ENCODE measurements around the gene IGFBPL1.

The IGFBPL1 gene

DNA sequence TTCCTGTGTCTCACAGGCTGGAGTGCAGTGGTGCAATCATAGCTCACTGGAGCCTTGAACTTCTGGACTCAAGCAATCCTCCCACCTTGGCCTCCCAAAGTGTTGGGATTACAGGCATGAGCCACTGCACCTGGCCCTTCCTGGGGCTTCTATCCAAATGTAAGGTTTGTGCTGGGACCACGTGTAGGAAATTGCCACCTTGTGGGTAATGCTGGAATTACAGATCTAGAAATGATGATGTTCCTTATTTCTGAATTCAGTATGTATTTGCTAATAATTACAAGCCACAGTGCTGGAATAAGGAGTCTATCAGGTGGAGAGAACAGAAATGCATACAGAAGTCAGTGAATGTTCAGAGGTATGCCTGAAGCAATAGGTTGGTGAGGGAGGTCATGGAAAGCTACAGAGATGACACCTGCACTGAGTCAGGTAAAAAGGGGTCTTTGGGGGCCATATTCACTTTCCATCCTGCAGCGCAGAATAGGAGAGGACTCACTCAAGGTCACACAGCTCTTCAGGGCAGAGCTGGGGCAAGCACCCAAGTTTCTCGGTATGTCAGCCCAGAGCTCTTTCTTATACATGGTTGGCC, 8.8 kb upstream of the IGFBPL1 start:
- no peak for DNase-seq (ENCODE audit: low read depth, low spot score)

DNA sequence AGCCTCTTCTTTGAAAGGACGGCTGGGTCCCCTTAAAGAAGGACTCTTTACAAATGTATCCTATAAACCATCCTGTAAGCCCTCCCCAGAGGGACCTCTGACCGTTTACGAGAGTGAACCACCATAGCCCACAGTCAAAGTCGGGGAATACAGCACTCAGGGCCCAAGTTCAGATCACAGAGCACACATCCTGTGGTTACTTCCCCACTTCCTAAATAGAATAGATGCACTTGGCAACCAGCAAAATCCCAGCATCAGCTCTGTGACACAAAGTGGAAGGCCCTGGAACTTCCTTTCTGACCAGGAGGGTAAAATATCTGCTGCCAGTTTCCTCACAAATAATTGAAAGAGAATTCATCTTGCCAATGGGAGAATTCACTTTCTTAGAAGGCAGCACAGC, 6.9 kb upstream of the IGFBPL1 start:
- DNase-seq (ENCODE audit: low read depth, low spot score), result no peak

DNA sequence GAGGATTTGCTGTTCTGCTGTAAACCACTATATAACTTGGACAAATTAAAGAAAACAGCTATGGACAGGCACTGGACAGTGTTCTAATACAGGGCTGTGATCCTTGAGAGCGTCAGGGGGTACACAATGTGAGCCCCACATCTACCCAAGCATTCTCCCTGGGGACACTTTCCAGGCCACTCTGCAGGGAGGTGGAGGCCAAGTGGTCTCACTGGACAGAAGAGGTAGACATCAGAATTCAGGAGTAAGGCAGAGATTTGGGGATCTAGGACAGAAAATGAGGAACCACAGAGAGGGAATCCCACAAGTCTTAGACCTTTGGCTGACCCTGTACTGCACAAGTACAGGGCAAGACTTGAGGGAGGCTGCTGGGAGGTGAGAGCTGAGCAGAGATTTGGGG, 3.8 kb upstream of the IGFBPL1 start:
- no peak for DNase-seq (ENCODE audit: low read depth, low spot score)

DNA sequence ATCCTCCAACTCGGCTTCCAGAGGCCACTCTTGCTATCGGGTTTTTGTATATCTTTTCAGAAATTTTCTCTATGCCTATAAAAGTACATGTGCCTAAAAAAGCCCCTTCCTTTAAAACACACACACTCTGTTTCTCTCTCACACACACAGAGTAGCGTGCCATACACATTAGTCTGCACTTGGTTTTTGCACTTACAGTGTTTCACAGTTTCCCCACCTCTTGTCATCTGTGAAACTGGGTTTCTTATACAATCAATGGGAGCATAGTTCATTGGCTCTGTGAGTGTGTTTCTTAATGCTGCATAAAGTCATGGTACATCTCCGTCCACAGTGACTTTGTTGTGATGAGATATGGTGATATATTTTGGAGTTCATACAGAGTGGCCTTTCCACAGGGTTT, 664 bp upstream of the IGFBPL1 start:
- no peak for DNase-seq (ENCODE audit: low read depth, low spot score)

DNA sequence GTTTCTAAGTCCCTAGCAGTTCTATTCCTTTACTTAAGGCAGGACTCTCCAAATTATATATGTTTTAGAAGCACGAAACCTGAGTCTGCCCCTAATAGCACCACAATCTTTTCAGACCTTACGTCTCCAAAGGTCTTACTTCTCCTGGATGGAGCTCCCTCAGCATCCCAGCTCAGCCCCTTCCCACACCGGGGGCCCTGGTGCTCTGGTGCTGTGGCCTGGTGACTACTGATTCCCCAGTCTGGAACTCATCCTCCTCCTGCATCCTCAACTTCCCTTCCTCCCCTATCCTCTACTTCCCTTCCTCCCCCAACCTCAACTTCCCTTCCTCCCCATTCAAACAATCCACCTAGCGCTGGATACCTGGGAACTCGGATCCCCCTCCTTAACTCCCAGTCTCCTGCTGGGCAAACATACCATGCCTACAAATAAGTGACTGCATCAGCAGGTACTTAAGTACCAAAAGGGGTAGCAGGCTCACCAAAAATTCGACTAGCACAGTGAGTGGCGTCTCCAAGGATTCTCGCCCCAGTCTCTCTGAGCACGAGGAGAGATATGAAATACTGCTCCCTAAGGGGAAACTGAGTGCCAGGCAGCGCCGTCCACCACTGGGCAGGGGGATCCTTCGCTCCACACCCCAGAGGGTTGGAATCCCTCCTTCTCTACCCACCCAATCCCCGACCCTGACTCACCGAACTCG, 831 bp downstream of the IGFBPL1 start:
- DNase-seq (ENCODE audit: low read depth, low spot score), result no peak

DNA sequence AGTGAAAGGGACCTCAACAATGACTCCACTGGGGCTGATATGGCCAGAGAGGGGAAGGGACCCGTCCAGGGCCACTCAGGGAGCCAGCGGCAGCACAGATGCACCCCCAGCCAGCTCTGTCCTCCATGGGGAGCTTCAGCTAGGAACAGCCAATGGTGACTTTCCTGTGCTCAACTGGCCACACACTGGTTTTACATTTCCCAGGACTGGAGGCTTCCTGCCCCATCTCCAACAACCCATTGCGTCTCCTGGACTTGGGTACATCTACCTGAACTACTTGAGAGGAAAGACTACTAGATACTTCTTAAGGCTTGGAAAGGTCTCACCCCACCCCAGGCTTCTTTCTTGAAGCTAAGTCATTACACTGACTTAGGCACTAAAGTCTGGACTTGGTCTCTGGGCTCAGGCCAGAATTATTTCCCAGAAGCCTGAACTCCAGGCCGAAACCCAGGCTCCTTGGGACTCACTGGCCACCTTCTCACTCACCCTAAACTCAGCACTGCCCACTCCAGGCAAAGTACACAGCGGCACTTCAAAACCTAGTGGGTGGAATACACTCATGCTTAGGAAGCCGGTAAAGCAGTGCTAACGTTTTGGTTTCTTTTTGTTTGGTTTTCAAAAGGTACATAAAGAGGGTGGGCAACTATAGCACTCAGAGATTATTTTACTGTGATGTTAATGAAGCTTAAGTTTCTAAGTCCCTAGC, 1.5 kb downstream of the IGFBPL1 start:
- no peak for DNase-seq (ENCODE audit: low read depth, low spot score)

DNA sequence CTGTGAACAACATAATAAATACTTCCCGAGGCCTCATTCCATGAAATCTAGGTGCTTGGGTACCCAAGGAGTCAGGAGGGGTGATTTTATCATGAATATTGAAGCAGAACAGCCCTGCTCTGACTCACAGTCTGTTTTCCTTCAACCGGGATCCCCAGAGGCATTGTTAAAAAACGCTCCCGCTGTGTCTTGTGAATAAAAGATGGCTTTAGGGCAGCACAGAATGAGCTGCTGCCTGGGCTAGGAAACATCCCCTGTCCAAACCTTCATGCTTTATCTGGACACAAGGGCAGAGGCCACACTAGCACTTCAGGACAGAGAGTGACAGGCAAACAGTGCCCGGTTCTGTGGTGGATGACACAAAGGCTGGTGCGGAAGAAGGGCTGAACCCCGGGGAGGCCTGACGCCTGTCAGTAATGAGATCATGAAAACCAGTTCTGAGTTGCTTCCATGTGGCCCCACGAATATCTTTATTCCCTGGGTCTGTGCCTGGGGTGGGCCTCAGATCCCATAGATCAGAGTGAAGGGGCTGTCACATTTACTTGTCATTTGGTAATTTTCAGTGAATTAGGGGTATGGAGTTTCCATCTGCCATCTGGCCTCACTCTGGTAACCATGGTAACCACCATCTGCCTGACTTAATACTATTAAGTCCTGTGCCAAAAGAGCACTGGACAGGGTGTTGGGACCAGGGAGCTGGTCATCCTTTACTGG, 2.6 kb downstream of the IGFBPL1 start:
- no peak for DNase-seq (ENCODE audit: low read depth, low spot score)

DNA sequence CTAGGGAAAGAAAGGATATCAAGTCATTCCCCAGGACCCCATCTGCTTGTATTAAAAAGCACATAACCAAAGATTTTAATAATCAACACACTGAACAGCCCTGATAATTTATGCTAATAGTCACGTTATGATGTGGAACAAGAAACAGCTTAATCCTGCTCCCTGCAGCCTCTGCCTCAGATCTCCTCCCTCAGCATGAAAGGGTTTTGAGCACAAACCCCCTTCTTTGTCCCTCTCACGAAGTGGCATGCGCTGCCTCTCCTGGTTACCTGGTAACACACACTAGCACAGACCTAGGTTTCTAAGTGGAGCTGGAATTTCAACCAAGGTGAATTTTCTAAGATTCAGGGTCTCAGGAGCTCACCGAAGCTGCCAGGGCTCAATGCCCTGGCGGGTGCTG, 5.1 kb downstream of the IGFBPL1 start:
- DNase-seq (ENCODE audit: low read depth, low spot score), result no peak

DNA sequence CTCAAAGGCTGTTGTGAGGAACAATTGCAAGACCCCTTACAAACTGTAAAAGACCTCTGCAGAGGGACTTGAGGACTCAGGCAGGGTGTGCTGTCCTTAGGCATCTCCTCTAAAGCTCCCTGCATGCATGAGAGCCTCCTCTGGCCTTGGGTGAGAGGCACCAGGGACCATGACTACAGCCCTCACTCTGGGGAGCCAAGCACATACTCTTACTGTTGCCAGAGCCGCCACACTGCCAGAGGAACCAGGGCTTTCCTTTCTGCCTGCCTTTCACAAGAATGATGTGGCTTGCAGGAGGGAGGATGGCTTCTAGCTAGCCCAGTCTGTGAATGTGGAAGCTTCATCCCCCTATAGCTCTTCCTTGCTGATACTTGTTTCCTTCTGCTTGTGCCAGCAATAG, 5.9 kb downstream of the IGFBPL1 start:
- no peak for DNase-seq (ENCODE audit: low read depth, low spot score)

DNA sequence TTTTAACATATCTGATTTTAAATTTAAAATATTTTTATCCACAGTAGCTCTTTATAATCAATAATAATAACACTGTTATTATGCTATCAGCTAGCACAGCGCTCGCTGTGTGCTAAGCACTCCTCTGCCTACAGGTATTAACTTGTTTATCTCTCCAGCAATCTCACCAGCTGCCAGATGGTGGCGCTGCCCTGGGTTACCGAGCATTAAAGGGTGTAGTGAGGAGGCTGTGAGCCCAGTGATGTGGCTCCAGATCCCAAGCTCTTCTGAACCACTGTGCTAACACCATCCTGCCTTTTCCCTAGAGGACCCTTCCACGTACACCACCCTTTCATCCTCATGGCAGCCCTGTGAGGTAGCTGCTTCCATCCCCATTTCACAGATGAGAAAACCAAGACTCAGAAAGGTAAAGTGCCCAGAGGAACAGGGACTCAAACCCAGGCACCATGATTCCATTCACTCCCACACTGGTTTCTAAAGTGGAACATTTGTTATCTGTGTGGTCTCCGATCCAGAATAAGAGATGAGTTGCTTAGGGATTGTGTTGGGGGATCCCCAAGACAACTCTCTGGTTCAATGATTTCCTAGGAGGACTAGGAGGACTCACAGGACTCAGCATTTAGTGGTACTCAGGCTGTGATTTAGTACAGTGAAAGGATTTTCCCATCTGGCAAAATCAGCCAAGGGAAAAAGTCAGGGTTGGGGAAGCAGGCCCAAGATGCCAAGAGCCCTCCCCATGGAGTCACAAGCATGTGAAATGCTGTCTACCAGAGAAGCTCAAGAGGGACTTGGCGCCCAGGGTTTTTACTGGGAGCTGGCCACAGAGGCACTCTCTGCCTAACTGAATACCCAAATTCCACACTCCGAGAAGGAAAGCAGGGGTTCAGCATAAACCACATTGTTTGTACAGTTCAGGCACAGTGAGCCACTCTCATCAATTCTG, 7.0 kb downstream of the IGFBPL1 start:
- DNase-seq (ENCODE audit: low read depth, low spot score), result no peak

DNA sequence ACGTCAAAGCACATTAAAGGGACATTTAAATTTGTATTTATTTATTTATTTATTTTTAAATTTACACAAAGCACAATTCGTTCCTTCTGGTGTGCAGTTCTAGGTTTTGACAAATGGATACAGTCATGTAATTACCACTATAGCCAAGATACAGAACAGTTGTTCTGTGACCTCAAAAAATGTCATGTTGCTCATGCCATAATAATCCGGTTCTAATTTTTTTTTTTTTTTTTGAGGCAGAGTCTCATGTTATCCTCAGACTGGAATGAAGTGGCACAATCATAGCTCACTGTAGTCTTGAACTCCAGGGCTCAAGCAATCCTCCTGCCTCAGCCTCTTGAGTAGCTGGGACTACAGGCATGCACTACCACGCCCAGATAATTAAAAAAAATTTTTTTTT, 7.8 kb downstream of the IGFBPL1 start:
- DNase-seq (ENCODE audit: low read depth, low spot score), result no peak

DNA sequence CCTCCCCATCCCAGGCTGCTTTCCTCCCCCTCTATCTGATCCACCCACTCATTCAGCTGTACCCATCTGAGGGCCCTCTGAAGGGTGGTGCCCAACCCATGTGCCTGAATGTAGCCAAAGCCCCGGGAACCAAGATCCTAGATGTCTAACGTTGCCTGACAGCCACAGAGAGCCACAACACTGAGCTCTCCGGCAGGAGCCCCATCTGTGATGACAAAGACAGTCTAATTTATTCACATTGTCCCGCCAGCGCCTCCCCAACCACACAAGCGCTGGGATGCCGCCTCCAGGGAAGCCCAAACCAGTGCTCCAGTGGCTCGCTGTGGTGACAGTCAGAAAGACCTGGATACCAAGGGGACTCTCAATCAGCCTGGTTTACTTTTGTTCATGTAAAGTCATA, 8.4 kb downstream of the IGFBPL1 start:
- DNase-seq (ENCODE audit: low read depth, low spot score), result no peak

DNA sequence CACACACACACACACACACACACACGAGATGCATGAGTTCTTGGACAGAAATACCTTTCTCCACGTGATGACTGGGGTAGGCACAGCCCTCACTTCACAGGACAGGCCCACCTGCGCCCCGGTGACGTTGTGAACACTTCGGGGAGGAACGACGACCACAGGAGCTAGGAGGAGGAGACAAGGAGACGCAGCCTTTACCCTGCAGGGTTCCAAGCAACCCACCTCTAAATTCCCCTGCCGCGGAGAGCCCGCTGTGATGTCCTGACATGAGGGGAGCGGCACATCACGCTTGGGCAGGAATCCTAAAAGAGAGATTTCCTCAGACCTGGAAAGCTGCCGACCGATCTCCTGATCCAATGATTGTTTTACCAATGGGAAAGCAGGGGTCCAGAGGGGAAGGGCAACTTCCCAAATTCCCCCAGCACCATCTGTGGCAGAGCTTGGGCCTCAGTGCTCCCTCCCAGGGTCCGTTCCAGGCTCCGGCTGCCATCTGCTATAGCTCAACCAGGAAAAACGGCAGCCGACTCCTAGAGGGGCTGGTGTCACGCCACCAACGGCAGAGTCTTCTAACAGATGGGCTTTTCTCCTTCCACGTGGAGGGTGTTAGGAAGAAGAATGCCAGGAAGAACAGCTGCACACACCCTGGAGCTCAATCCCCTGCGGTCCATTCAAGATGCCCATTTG, 10.1 kb downstream of the IGFBPL1 start:
- no peak for DNase-seq (ENCODE audit: low read depth, low spot score)

DNA sequence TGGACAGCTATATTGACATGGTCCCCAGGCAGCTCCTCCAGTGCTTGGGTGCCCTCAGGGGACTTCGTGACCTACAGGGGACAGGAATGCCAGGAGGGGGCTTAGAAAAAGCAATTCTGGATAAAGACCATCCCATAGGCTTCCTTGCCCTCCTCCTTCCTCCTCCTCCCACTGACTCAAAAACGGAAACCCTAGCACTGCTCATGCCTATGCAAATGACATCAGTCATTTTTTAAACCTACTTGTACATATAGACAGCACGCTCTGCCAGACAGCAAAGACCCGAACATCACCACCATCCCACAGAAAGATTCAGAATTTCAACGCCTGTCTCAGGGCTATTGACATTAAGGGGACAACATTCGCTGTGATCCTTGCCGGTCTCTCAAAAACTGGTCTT, 11.0 kb downstream of the IGFBPL1 start:
- DNase-seq (ENCODE audit: low read depth, low spot score), result no peak

DNA sequence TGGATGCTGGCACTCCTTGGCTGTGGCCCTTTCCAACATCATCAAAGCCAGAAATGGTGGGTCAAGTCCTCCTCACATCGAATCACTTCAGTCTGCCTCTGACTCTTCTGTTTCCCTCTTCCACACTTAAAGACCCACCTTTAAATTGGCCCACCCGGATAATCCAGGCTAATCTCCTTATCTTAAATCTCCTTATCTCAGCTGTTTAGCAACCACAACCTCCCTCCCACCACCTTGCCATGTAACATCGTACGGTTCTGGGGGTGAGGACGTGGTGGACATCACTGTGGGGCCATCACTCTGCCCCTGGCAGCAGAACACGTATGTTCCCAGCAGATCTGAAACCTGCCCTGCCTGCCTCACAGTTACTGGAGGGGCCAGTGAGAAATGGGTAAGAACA, 11.5 kb downstream of the IGFBPL1 start:
- no peak for DNase-seq (ENCODE audit: low read depth, low spot score)

DNA sequence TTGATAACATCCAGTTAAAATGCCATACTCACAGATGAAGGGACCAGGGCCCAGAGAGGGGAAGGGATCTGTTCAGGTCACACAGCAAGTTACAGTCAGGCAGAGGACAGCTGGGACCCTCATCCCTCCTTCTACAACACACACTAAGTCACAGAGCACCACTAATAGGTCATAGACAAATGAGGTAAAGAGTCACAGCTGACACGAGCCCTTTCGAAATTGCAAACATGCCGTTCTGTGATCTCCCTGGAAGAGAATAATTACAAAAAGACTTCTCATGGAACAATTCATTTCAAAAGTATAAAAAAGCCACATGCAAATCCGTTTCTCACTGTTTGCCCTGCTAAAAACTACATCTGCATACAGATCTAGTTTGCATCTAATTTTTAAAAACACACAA, 15.5 kb downstream of the IGFBPL1 start:
- no peak for DNase-seq (ENCODE audit: low read depth, low spot score)

DNA sequence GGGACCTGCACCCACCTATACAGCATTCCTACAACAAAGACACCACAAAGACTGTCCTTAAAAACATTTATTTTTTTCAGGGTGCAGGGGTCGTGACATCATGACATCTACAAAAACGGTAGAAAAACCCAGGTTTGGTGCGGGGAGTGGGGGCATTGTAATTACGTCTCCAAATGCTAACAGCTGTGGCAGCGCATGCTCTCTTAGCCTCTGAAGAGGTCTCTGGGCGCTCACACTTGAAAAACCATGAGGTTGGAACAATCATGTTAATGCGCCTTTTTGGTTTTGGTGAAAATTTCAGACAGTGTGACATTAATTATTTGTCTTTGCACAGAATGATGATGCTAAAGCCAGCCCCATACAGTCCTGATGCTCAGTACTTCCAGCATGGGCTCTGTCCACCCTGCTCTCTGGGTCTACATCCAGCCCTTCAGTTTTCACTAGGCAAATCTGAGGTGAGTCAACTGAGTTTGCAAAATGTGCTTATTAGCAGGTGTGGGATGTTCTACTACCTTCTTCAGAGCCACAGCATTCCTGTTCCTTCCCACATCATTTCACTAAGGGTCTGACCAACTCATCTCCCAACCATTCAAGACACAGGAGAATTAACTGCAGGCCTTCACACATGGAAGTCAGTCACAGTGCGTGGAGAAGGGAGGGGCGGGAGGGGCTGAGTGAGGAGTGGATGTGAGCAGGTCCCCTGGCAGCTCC, 17.6 kb downstream of the IGFBPL1 start:
- no peak for DNase-seq (ENCODE audit: low read depth, low spot score)

DNA sequence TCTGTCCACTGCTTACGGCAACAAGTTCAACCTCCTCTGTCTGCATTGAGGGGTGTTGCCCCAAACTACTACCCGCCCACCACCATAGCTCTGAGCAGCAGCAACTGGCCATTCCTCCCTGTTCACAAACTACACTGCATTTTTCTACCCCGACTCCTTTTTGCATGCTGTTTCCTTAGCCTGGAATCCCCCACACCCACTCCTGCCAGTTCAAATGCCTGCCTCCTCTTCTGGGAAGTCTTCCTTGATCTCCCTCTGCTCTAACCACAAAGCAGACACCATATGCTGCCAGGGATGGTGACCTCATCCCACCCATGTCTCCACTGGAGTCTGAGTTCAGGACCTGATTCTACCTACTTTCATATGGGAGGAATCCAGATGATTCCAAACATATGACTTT, 18.5 kb downstream of the IGFBPL1 start:
- DNase-seq (ENCODE audit: low read depth, low spot score), result no peak

DNA sequence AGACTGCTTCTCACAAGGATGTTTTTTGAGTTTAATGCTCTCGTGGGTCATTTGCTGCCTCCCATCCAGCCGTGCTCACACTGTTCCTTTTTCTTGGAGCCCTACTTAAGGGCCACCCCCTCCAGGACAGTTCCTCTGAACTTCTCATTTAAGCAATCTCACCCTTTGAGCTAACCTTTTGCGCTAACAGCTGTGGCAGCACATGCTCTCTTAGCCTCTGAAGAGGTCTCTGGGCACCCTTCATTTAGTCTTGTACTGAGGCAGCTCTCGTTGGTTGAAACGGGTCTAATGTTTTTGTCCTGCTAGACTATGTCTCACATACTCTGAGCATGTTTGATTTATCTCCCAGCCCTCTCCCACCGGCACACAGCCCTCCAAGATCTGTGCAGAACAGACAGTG, 19.9 kb downstream of the IGFBPL1 start:
- no peak for DNase-seq (ENCODE audit: low read depth, low spot score)

DNA sequence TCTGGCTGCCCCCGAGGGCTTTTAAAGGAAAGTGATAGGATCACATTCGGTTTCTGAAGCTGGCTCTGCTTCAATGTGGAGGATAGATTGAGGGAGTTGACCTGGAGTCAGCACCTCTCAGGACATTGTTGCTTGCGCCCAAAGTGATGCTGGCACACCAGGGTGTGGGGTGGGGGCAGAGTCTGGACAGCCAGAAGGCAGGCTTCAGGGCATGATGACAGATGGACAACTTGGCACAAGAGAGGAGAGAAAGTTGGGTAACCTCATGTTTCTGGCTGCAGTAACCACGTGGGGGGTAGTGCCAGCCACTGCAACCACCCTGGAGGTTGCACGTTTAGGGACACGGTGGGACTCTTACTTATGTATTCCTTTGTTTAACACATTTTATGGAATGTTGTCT, 22.3 kb downstream of the IGFBPL1 start:
- no peak for DNase-seq (ENCODE audit: low read depth, low spot score)

Measured in brain pericyte (primary cell).